GM12891 (cell line): Measurements from ENCODE around the gene OGDH.

ENCODE experiments used
- DNase-seq: peaks from one replicate; pipeline ENCODE4 v3.0.0; 2011; ENCODE audit warnings: low spot score; ENCODE audit not compliant: insufficient read length
- FAIRE-seq: peaks from 2 replicates; lab custom pipeline; 2011; peaks lifted over from hg19 to GRCh38; lab: Jason Lieb, UNC
- PAX5 ChIP-seq: IDR thresholded peaks from 2 replicates; pipeline ENCODE4 v1.6.1; 2011; ENCODE audit warnings: low read length, moderate library complexity, mild to moderate bottlenecking; ENCODE audit not compliant: insufficient read depth, severe bottlenecking
- POLR2A ChIP-seq: IDR thresholded peaks from 2 replicates; pipeline ENCODE4 v1.6.1; 2011; ENCODE audit warnings: low read depth, low read length, control low read depth
- POLR2AphosphoS5 ChIP-seq: IDR thresholded peaks from 2 replicates; pipeline ENCODE4 v1.6.1; 2011; ENCODE audit warnings: low read depth, low read length, control low read depth
- POU2F2 ChIP-seq: IDR thresholded peaks from 2 replicates; pipeline ENCODE4 v1.6.1; 2011; ENCODE audit warnings: low read depth, mild to moderate bottlenecking, control low read depth, low read length, moderate library complexity
- SPI1 ChIP-seq: IDR thresholded peaks from 2 replicates; pipeline ENCODE4 v1.6.1; 2011; ENCODE audit warnings: low read depth, low read length, control low read depth
- TAF1 ChIP-seq: IDR thresholded peaks from 2 replicates; pipeline ENCODE4 v1.6.1; 2011; ENCODE audit warnings: low read depth, low read length, control low read depth

Gene OGDH

DNA sequence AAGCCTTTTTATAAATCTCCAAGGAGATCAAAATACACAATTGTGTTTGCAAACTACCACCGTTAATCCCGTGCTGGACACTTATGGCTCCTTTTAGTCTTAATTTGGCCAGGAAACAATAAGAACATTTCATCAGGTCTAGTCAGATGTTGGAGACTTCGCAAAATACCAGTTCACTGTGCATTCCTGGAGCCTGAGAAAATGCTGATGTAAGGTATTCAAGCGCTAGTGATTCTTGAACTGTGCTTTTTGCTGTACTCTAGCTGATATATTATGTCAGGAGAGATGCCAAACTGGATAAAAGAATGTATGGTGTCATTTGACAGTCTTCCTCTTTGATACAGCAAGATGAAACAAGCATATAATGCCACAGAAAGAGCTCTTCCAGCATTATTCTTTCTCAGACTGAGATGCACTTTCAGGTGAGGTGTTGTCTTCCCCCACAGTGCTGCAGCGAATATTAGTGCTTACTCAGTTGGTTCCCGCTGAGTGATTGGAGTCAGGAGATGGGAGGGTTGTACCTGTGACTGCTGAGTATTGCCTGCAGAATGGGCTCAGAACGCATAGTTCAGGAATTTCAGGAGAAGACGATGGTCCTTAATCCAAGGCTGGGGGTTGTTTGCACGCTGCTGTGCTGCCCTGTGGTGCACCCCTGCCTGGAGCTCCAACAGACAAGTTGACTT lies 59.2 kb downstream of the OGDH start:
- TF ChIP-seq POLR2AphosphoS5 (no peak), PAX5 (no peak), SPI1 (no peak), TAF1 (no peak), POLR2A (no peak), POU2F2 (no peak)
- DNase-seq, result no peak
- no peak for FAIRE-seq

DNA sequence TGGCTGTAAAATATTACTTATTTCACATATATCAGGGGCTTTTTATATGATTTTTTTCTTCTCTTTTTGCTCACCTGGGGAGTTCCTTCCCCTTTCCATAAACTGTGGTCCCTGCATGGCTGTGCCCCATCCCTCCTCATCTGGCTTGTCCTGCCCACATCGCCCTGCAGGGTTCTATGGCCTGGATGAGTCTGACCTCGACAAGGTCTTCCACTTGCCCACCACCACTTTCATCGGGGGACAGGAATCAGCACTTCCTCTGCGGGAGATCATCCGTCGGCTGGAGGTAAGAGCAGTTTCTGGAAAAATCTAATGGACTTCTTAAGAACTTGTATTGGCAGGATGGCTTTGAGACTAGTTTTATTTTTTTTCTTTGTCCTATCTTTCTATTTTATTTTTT lies 60.1 kb downstream of the OGDH start:
- DNase-seq (no peak), FAIRE-seq (no peak)
- TF ChIP-seq POLR2AphosphoS5 (no peak), PAX5 (no peak), SPI1 (no peak), POLR2A (no peak), TAF1 (no peak), POU2F2 (no peak)

DNA sequence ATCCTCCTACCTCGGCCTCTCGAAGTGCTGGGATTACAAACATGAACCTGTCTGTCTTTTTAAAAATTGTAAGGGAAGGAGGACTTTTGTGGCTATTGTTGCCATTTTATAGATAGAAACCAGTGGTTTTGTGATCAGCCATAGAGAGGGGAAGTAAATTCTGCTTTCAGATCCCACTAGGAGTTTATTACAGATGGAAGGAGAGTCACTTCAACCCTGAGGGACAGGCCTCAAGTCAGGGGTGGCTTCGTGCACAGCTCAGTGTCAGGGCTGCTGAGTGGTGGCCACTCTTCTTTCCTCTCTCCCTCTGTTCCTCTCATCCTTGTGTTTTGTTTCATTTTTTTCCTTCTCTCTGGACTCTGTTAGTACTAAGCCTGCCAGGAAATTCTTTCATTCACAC lies 60.8 kb downstream of the OGDH start:
- FAIRE-seq (peak; percentile 13), DNase-seq (no peak)
- TF ChIP-seq POU2F2, result no peak
- TF ChIP-seq SPI1, result no peak
- no peak for TF ChIP-seq POLR2A
- no peak for TF ChIP-seq PAX5
- no peak for TF ChIP-seq POLR2AphosphoS5
- no peak for TF ChIP-seq TAF1

DNA sequence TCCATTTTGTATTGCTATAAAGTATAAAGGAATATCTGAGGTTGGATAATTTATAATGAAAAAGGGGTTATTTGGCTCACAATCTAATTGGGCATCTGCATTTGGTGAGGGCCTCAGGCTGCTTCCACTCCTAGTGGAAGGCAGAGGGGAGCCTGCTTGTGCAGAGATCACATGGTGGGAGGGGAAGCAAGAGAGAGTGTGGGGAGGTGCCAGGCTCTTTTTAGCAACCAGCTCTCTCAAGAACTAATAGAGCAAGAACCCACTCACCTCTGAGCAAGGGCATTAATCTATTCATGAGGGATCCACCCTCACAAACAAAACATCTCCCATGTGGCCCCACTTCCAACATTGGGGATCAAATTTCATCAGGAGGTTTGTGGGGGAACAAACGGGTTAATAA lies 64.6 kb downstream of the OGDH start:
- FAIRE-seq (no peak), DNase-seq (no peak)
- TF ChIP-seq POLR2AphosphoS5, result no peak
- no peak for TF ChIP-seq POLR2A
- no peak for TF ChIP-seq PAX5
- TF ChIP-seq SPI1, result no peak
- no peak for TF ChIP-seq TAF1

DNA sequence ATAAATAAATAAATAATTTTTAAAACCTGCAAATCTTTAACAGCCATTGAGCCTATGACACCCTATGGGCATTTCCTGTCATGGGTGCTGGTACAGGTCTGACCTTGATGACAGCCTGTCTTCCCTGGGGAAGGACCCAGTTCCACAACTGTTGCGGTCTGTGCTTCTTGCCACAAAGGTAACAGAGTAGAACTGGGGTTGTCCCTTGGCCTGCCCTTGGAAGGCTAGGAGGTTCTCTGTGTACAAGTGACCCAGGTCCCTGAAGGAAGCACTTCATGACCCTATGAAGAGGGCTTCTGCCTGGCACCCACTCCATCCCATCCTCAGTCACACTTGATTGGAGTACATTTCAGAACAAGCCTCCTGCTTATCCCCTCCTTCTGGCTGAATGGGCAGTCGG lies 66.9 kb downstream of the OGDH start:
- FAIRE-seq (no peak), DNase-seq (no peak)
- TF ChIP-seq PAX5 (no peak), POLR2AphosphoS5 (no peak), POU2F2 (no peak), POLR2A (no peak), SPI1 (no peak), TAF1 (no peak)

DNA sequence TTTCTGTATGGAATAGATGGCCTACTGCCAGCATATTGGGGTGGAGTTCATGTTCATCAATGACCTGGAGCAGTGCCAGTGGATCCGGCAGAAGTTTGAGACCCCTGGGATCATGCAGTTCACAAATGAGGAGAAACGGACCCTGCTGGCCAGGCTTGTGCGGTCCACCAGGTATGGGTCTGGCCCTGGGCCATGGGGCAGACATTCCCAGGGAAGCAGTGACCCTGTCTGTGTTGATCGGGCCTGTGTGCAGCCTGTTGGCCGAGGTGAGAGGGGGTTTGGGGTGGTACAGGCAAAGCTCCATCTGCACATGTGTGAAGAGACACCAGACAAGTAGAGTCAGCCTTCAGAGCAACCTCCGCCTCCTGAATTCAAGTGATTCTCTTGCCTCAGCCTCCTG lies 67.3 kb downstream of the OGDH start:
- TF ChIP-seq POLR2AphosphoS5, result no peak
- TF ChIP-seq PAX5, result no peak
- TF ChIP-seq POU2F2, result no peak
- TF ChIP-seq SPI1, result no peak
- no peak for TF ChIP-seq TAF1
- no peak for TF ChIP-seq POLR2A
- DNase-seq (no peak), FAIRE-seq (no peak)

DNA sequence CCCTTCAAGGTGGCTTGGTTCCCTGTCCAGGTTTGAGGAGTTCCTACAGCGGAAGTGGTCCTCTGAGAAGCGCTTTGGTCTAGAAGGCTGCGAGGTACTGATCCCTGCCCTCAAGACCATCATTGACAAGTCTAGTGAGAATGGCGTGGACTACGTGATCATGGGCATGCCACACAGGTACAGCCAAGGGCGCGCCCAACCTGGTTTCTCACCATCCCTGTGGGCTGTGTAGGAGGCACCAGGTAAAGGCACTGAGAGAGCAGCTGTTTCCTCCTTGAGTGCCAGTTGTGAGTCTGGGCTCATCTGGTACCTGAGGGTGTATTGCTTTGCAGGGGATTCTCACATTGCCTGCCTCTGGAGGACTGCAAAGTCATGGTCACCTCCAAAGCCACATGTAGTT lies 68.0 kb downstream of the OGDH start:
- TF ChIP-seq TAF1 (no peak), POU2F2 (no peak), POLR2AphosphoS5 (no peak), PAX5 (no peak), POLR2A (no peak), SPI1 (no peak)
- FAIRE-seq, result no peak
- DNase-seq, result no peak

DNA sequence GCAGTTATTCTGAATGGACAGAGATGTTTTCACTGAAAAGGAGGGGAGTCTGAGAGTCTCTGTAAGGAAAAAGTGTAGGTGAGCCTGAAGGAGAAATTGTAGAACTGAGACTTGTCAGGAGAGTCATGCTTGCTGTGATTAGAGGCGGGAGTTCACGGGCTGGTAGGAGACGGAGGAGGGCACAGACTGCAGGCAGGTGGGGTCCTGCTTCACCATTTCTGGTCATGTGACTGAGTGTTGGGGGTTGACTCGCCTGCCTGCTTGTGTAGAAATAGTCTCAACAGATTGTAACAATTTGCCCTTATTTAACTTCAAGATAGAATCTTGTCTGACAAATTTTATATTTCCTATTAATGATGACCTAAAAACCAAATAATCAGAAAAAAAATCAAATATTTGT lies 70.3 kb downstream of the OGDH start:
- TF ChIP-seq TAF1, result no peak
- TF ChIP-seq PAX5, result no peak
- TF ChIP-seq SPI1, result no peak
- no peak for TF ChIP-seq POU2F2
- no peak for TF ChIP-seq POLR2AphosphoS5
- no peak for DNase-seq
- FAIRE-seq, result no peak

DNA sequence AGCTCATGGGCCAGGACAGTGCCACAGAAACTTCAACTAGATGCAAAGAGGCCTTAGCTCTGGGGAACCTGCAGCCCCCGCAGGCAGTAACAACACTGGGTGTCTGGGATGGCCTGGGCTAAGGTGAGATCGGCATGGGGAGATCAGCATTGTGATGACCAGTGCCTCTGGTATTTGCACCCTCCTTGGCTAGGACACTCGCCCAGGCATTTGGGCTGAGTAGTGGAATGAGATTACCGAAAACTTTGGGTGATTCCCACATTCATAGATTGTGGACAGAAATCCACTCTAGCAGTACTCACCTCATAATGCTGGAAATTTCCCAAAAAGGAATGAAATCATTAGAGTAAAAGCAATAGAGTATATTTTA lies 71.7 kb downstream of the OGDH start:
- FAIRE-seq (no peak), DNase-seq (no peak)
- TF ChIP-seq POLR2A, result no peak
- no peak for TF ChIP-seq POLR2AphosphoS5
- no peak for TF ChIP-seq PAX5
- no peak for TF ChIP-seq TAF1
- no peak for TF ChIP-seq POU2F2
- no peak for TF ChIP-seq SPI1
